Prostate gland (tissue), 2 donors: ENCODE data around the gene FUZ. TPM values are rescaled to one million over a fixed set of nuclear protein-coding genes. Genes with fewer than 3 reads are reported as not detected.

ENCODE experiments used
- DNase-seq: peaks from one replicate; pipeline ENCODE4 v3.0.0-alpha.2; 2019; ENCODE audit warnings: low spot score
- H3K27ac ChIP-seq, 2 donors: fragments of 200-600 bp; sonication (generic); 2 replicates each; pipeline ENCODE4 v1.5.1; 2017 to 2019
- H3K27me3 ChIP-seq: fragments of 200-600 bp; sonication (generic); replicated peaks from 2 replicates; pipeline ENCODE4 v1.5.1; 2019; ENCODE audit not compliant: insufficient read depth
- H3K36me3 ChIP-seq, 2 donors: fragments of 200-600 bp; sonication (generic); 1 replicate in 1 of 2; 2 replicates in 1 of 2; pipeline versions ENCODE4 v1.5.1 to v1.8.1; 2017 to 2019
- H3K4me1 ChIP-seq: fragments of 200-600 bp; sonication (generic); replicated peaks from 2 replicates; pipeline ENCODE4 v1.5.1; 2019
- H3K4me3 ChIP-seq, 2 donors: fragments of 200-600 bp; sonication (generic); 2 replicates each; pipeline ENCODE4 v1.5.1; 2017 to 2019
- H3K9me3 ChIP-seq: fragments of 200-600 bp; sonication (generic); 2 replicates; pipeline ENCODE4 v1.5.1; 2017
- POLR2A ChIP-seq: fragments of 450-650 bp; IDR thresholded peaks from one replicate; pipeline ENCODE4 v1.6.1; 2016; ENCODE audit warnings: antibody characterized with exemption, mild to moderate bottlenecking
- POLR2AphosphoS5 ChIP-seq: sonication (generic); formaldehyde crosslinking; IDR thresholded peaks from one replicate; pipeline ENCODE4 v1.6.1; 2017; ENCODE audit warnings: antibody characterized with exemption
- WGBS: methylation state at CpG from one replicate; pipeline ENCODE4 v1.1.5; 2018; 5-methylcytosine and 5-hydroxymethylcytosine counted together
- intact Hi-C: fragments of 100-400 bp; cut with DNase I; formaldehyde crosslinking; loops from one replicate; pipeline ENCODE4 v1.14.2; 2022
- total RNA-seq, 2 donors: library from RNA; depleted of rRNA; stranded (reverse); fragments of >200 nt; gene quantifications; one replicate each; pipeline ENCODE4 v1.1.0, GENCODE V29; 2016
- TF ChIP-seq, protein P1 (sequence below), 4 experiments: fragments of 200-600 bp in 2 of 4; fragments of 450-650 bp in 2 of 4; sonication (generic) in 2 of 4; IDR thresholded peaks; 1 replicate in 3 of 4; 2 replicates in 1 of 4; pipeline ENCODE4 v1.5.1; 2016 to 2019; ENCODE audit warnings: antibody characterized with exemption in 4 of 4, mild to moderate bottlenecking in 2 of 4, moderate library complexity in 2 of 4

The FUZ gene
- total RNA-seq, 2 donors from 2014 or later: 39.2 to 45.4 TPM

DNA sequence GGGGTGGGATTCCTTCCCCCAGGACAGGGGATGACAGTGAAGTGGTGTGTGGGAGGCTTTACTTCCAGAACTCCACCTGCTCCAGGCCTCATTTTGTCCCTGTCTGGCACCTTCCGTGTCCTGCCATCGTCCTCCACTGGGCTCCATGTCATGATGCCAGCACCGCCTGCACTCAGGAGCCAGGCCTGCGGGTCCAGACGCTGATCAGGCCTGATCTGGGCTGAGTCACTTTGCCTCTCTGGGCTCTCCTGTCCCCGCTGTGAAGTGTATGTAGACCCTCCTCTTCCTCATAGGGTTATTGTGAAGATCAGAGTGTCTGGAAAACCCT, 9.6 kb downstream of the FUZ start:
- DNase-seq: no peak
- Histone ChIP-seq H3K27ac (no peak overlapping the region), H3K27me3 (no peaks in the 10 kb centered on the region), H3K4me1 (no peaks in the 10 kb centered on the region), H3K36me3 (peaks cover 0 to 4% of the 10 kb centered on the region in 2 donors), H3K9me3 (no peaks in the 10 kb centered on the region), H3K4me3 (no peak overlapping the region)
- intact Hi-C loops: no loop called here
- TF ChIP-seq POLR2A (no peak), POLR2AphosphoS5 (no peak)
- TF ChIP-seq, protein P1, sequence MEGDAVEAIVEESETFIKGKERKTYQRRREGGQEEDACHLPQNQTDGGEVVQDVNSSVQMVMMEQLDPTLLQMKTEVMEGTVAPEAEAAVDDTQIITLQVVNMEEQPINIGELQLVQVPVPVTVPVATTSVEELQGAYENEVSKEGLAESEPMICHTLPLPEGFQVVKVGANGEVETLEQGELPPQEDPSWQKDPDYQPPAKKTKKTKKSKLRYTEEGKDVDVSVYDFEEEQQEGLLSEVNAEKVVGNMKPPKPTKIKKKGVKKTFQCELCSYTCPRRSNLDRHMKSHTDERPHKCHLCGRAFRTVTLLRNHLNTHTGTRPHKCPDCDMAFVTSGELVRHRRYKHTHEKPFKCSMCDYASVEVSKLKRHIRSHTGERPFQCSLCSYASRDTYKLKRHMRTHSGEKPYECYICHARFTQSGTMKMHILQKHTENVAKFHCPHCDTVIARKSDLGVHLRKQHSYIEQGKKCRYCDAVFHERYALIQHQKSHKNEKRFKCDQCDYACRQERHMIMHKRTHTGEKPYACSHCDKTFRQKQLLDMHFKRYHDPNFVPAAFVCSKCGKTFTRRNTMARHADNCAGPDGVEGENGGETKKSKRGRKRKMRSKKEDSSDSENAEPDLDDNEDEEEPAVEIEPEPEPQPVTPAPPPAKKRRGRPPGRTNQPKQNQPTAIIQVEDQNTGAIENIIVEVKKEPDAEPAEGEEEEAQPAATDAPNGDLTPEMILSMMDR (IDR thresholded peaks at IDR 0.05): no peak
- WGBS: 90% methylated on average over 6 of the region's 6 CpGs

- Histone ChIP-seq H3K4me3 (no peak overlapping the region), H3K4me1 (no peaks in the 10 kb centered on the region), H3K36me3 (peaks cover 0 to 9% of the 10 kb centered on the region in 2 donors), H3K27me3 (no peaks in the 10 kb centered on the region), H3K27ac (peak overlapping the region in 1 of 2 donors; percentile 25), H3K9me3 (no peaks in the 10 kb centered on the region)
- intact Hi-C loops: no loop called here
- WGBS: 83% methylated on average over 24 of the region's 24 CpGs
- DNase-seq: no peak
- no peak for TF ChIP-seq POLR2A
- TF ChIP-seq, protein P1 (IDR thresholded peaks at IDR 0.05): no peak
- TF ChIP-seq POLR2AphosphoS5: no peak
Measured at GRCh38 chr19:49802836-49803528, 10.1 kb downstream of the FUZ start.

GRCh38 chr19:49801966-49802661, 11.0 kb downstream of the FUZ start:
- H3K27ac ChIP-seq: peak overlapping the region; percentile 60 to 61

DNA sequence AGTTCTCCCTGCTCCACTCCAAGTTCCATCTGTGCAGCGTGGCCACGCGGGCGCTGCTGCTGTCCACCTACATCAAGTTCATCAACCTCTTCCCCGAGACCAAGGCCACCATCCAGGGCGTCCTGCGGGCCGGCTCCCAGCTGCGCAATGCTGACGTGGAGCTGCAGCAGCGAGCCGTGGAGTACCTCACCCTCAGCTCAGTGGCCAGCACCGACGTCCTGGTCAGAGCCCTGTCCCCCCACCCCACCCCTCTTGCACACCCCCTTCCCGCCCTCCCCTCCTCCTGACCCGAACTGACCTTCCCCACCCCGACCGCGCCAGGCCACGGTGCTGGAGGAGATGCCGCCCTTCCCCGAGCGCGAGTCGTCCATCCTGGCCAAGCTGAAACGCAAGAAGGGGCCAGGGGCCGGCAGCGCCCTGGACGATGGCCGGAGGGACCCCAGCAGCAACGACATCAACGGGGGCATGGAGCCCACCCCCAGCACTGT, 11.6 kb downstream of the FUZ start:
- intact Hi-C loops: no loop called here
- peaks cover 2 to 9% of the 10 kb centered on the region in 2 donors for H3K36me3 ChIP-seq
- 65% methylated on average over 25 of the region's 32 CpGs for WGBS
- H3K27ac ChIP-seq: peak overlapping the region; percentile 60 to 61
- no peak for TF ChIP-seq POLR2A
- TF ChIP-seq POLR2AphosphoS5: no peak
- H3K9me3 ChIP-seq: no peaks in the 10 kb centered on the region
- H3K4me3 ChIP-seq: peak overlapping the region; percentile 14 to 34
- H3K27me3 ChIP-seq: no peaks in the 10 kb centered on the region
- H3K4me1 ChIP-seq: no peaks in the 10 kb centered on the region
- no peak for DNase-seq

More at GRCh38 chr19:49801966-49802661, 11.0 kb downstream of the FUZ start:
- intact Hi-C loops: no loop called here
- H3K4me3 ChIP-seq: peak overlapping the region; percentile 14 to 34
- H3K27me3 ChIP-seq: no peaks in the 10 kb centered on the region
- H3K9me3 ChIP-seq: no peaks in the 10 kb centered on the region
- no peaks in the 10 kb centered on the region for H3K4me1 ChIP-seq
- peak; percentile 86 for DNase-seq
- TF ChIP-seq, protein P1 (IDR thresholded peaks at IDR 0.05): peak; percentile 19 to 47 (median 36)
- TF ChIP-seq POLR2AphosphoS5: peak; percentile 69
- TF ChIP-seq POLR2A: no peak
- 36% methylated on average over 37 of the region's 38 CpGs for WGBS
- peaks cover 0 to 9% of the 10 kb centered on the region in 2 donors for H3K36me3 ChIP-seq

- WGBS: 93% methylated on average over 10 of the region's 10 CpGs
- TF ChIP-seq, protein P1 (IDR thresholded peaks at IDR 0.05): no peak
- TF ChIP-seq POLR2AphosphoS5 (no peak), POLR2A (no peak)
- intact Hi-C loops: no loop called here
- H3K36me3 ChIP-seq: peaks cover 5 to 11% of the 10 kb centered on the region in 2 donors
- no peak for DNase-seq
- no peaks in the 10 kb centered on the region for H3K9me3 ChIP-seq
- no peaks in the 10 kb centered on the region for H3K27me3 ChIP-seq
- H3K4me3 ChIP-seq: no peak overlapping the region
- no peaks in the 10 kb centered on the region for H3K4me1 ChIP-seq
- H3K27ac ChIP-seq: no peak overlapping the region
Measured at GRCh38 chr19:49800771-49801170, 12.3 kb downstream of the FUZ start.
